ENCODE data around the gene ARHGAP40. TPM values are rescaled to one million over a fixed set of nuclear protein-coding genes. Genes with fewer than 3 reads are reported as not detected.

The ARHGAP40 gene
- total and polyA plus RNA-seq, 2 of the 4 experiments (the other 2 are of a cell fraction): not detected

DNA sequence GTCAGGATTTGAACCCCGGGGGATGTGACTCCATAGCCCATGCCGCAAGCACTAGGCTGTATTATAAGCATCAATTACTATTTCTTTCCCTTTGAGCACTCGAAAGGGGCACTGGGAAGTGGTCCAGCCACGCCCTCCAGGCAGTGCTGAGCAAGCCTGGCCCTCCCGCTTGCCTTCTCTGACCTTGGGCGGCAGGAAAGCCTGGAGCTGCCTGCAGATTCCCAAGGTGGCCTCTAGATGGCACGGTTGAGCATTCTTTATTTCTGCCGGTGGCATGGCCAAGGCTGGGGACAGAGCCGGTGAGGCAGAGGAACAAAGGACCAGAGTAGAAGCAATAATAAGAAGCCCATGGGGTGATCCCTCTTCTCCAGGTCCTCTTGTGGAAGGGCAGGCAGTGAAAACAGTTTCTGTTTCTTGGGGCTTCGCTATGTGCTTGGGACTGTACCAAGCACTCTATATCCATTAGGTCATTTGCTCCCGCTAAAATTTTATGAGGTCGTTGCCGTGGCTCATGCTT lies 32.0 kb downstream of the ARHGAP40 start:
- BruUV-seq (replicated peaks): no TSS peak
- intact Hi-C loops (cut with micrococcal nuclease): loop anchor here (5.0 kb wide), 1 partner anchor 119 kb away; no protein-coding TSS in a partner anchor
- in situ Hi-C loops (cut with MboI; ENCODE audit: low sequenced_read_pairs): no loop called here

More for the DNA sequence above, 32.0 kb downstream of the ARHGAP40 start:
- ChIA-PET POLR2A (ENCODE audit: unreplicated experiment) (no interaction called here), CTCF (interaction anchor here (0.6 kb wide), 2 partner anchors 11 to 362 kb away, joined by 3 to 4 read pairs; no protein-coding TSS in a partner anchor)
- no peak overlapping the region for H2AK5ac ChIP-seq (ENCODE audit: low read depth, low read length)
- H4K91ac ChIP-seq (ENCODE audit: insufficient read depth, low read depth, low read length): no peak overlapping the region
- dilution Hi-C loops (cut with HindIII; ENCODE audit: low sequenced_read_pairs, unreplicated experiment): no loop called here
- no peak overlapping the region for H3K9ac ChIP-seq (ENCODE audit: low read depth, low read length)
- no peak overlapping the region for H3K4ac ChIP-seq (ENCODE audit: low read depth, low read length)
- no peak overlapping the region for H2BK120ac ChIP-seq (ENCODE audit: low read depth, low read length)
- TF ChIP-seq BHLHE40 (IDR thresholded peaks at IDR 0.05; ENCODE audit: low read depth, low read length) (no peak), RAD21 (IDR thresholded peaks at IDR 0.05; ENCODE audit: low read length) (peak; percentile 29; the same call in 1 of the 2 replicates), SMC3 (IDR thresholded peaks at IDR 0.05; ENCODE audit: low read depth, low read length) (peak; percentile 34)
- TF ChIP-seq, protein P1, sequence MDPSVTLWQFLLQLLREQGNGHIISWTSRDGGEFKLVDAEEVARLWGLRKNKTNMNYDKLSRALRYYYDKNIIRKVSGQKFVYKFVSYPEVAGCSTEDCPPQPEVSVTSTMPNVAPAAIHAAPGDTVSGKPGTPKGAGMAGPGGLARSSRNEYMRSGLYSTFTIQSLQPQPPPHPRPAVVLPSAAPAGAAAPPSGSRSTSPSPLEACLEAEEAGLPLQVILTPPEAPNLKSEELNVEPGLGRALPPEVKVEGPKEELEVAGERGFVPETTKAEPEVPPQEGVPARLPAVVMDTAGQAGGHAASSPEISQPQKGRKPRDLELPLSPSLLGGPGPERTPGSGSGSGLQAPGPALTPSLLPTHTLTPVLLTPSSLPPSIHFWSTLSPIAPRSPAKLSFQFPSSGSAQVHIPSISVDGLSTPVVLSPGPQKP (IDR thresholded peaks at IDR 0.05; ENCODE audit: borderline replicate concordance, low read depth, low read length): no peak
- TF ChIP-seq, protein P2, sequence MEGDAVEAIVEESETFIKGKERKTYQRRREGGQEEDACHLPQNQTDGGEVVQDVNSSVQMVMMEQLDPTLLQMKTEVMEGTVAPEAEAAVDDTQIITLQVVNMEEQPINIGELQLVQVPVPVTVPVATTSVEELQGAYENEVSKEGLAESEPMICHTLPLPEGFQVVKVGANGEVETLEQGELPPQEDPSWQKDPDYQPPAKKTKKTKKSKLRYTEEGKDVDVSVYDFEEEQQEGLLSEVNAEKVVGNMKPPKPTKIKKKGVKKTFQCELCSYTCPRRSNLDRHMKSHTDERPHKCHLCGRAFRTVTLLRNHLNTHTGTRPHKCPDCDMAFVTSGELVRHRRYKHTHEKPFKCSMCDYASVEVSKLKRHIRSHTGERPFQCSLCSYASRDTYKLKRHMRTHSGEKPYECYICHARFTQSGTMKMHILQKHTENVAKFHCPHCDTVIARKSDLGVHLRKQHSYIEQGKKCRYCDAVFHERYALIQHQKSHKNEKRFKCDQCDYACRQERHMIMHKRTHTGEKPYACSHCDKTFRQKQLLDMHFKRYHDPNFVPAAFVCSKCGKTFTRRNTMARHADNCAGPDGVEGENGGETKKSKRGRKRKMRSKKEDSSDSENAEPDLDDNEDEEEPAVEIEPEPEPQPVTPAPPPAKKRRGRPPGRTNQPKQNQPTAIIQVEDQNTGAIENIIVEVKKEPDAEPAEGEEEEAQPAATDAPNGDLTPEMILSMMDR (conservative IDR thresholded peaks at IDR 0.05; ENCODE audit: low read depth, low read length): peak; percentile 67
- no peaks in the 10 kb centered on the region for H4K20me1 ChIP-seq (ENCODE audit: insufficient read depth, low read length)
- DNase-seq: peak; percentile 20
- H4K8ac ChIP-seq (ENCODE audit: low read depth in 2 of 2, low read length in 2 of 2): no peak overlapping the region
- H3K56ac ChIP-seq (ENCODE audit: extremely low read depth, insufficient read depth, low read length): no peak overlapping the region
- no peak overlapping the region for H3K27ac ChIP-seq (ENCODE audit: insufficient read depth, low read length)
- no peak overlapping the region for H2AK9ac ChIP-seq (replicated peaks; ENCODE audit: low read depth, low read length, poor library complexity)
- no peaks in the 10 kb centered on the region for H3K9me3 ChIP-seq (ENCODE audit: control insufficient read depth, insufficient read depth, low read length)
- no peak overlapping the region for H2BK15ac ChIP-seq (ENCODE audit: low read depth, low read length)
- no peaks in the 10 kb centered on the region for H3K36me3 ChIP-seq (ENCODE audit: control insufficient read depth, insufficient read depth, low read length)
- no peak overlapping the region for H2BK20ac ChIP-seq (ENCODE audit: low read depth, low read length)
- peak; percentile 99 for ATAC-seq (ENCODE audit: low read depth)
- H3K4me1 ChIP-seq (ENCODE audit: control insufficient read depth, insufficient read depth, low read length): no peaks in the 10 kb centered on the region
- H4K5ac ChIP-seq (ENCODE audit: low read depth, low read length): no peak overlapping the region
- H3K23ac ChIP-seq (ENCODE audit: low read depth, low read length): no peak overlapping the region
- H3K79me1 ChIP-seq (ENCODE audit: low read depth in 1 of 2, low read length in 2 of 2): no peaks in the 10 kb centered on the region
- no peak overlapping the region for H3K4me2 ChIP-seq (ENCODE audit: low read depth, low read length)
- peak overlapping the region; percentile 46 for H2AFZ ChIP-seq (replicated peaks; ENCODE audit: low read length, poor library complexity)
- H2BK5ac ChIP-seq (ENCODE audit: low read depth, low read length, poor library complexity, severe bottlenecking): no peak overlapping the region
- no peak overlapping the region for H3K14ac ChIP-seq (replicated peaks; ENCODE audit: low read depth, low read length)
- H3K4me3 ChIP-seq (ENCODE audit: insufficient read depth, low read depth, low read length): no peak overlapping the region
- H3K27me3 ChIP-seq (ENCODE audit: control insufficient read depth, insufficient read depth, low read length): peaks cover 4% of the 10 kb centered on the region
- WGBS, 2 experiments (ENCODE audit: extremely low coverage in 2 of 2, insufficient read length in 1 of 2): 17% methylated on average over 5 of the region's 13 CpGs; no CpG with 5 or more reads in 1 of the 2 experiments
- H3K18ac ChIP-seq (ENCODE audit: low read depth, low read length): no peak overlapping the region
- H3K9me1 ChIP-seq (ENCODE audit: insufficient read depth, low read length): no peaks in the 10 kb centered on the region

Data from IMR-90 (cell line).